Measurements from ENCODE around the gene ARID1B. TPM values are rescaled to one million over a fixed set of nuclear protein-coding genes. Genes with fewer than 3 reads are reported as not detected.
A peak's percentile ranks its signal among the peaks of the same experiment; 100 is the strongest.

The ARID1B gene
- total and polyA plus RNA-seq, 12 donors = 11.2 to 63.2 (median 52.2) TPM

GRCh38 chr6:157034436-157035230, 257.5 kb downstream of the ARID1B start:
- TF ChIP-seq CTCF (IDR thresholded peaks at IDR 0.05) = peak; percentile 37 to 76 (median 65)
- Histone ChIP-seq H3K9me3 (no peaks in the 10 kb centered on the region), H3K27ac (peak overlapping the region in 4 of 10 donors; percentile 29 to 86 (median 72)), H3K4me3 (no peak overlapping the region), H3K4me1 (peaks cover 0 to 52% (median 44%) of the 10 kb centered on the region in 9 donors), H3K36me3 (no peaks in the 10 kb centered on the region), H3K27me3 (no peaks in the 10 kb centered on the region)
- 31 to 35% methylated on average over 6 of the region's 6 CpGs for WGBS, 2 donors
- intact Hi-C loops (cut with DNase I) = loop anchor here in 9 of 10 donors (2.0 to 10.0 kb wide), 8 partner anchors 110 to 240 kb away; no protein-coding TSS in a partner anchor
- ATAC-seq (peak in 5 of 8 donors; percentile 55 to 76 (median 67)), DNase-seq (no peak)

- intact Hi-C loops (cut with DNase I) = loop anchor here in 7 of 10 donors (2.0 to 10.0 kb wide), 6 partner anchors 109 to 239 kb away; no protein-coding TSS in a partner anchor
- Histone ChIP-seq H3K4me3 (no peak overlapping the region), H3K27me3 (no peaks in the 10 kb centered on the region), H3K27ac (no peak overlapping the region), H3K4me1 (peaks cover 0 to 52% (median 44%) of the 10 kb centered on the region in 9 donors), H3K9me3 (no peaks in the 10 kb centered on the region), H3K36me3 (no peaks in the 10 kb centered on the region)
- DNase-seq (no peak), ATAC-seq (no peak)
- TF ChIP-seq CTCF (IDR thresholded peaks at IDR 0.05) = no peak
- 77 to 84% methylated on average over 2 of the region's 2 CpGs for WGBS, 2 donors
These were observed 258.4 kb downstream of the ARID1B start for GRCh38 chr6:157035546-157035945.

GRCh38 chr6:157036245-157036711, 259.1 kb downstream of the ARID1B start:
- 50 to 54% methylated on average over 5 of the region's 5 CpGs for WGBS, 2 donors
- Histone ChIP-seq H3K36me3 (no peaks in the 10 kb centered on the region), H3K27me3 (no peaks in the 10 kb centered on the region), H3K4me3 (no peak overlapping the region), H3K9me3 (no peaks in the 10 kb centered on the region), H3K4me1 (peaks cover 0 to 52% (median 44%) of the 10 kb centered on the region in 9 donors), H3K27ac (peak overlapping the region in 2 of 10 donors; percentile 9 to 15)
- no peak for DNase-seq
- intact Hi-C loops (cut with DNase I) = loop anchor here in 8 of 10 donors (2.0 to 10.0 kb wide), 7 partner anchors 109 to 239 kb away; no protein-coding TSS in a partner anchor
- peak in 7 of 8 donors; percentile 17 to 74 (median 37) for ATAC-seq
- TF ChIP-seq CTCF (IDR thresholded peaks at IDR 0.05) = no peak

- H3K36me3 ChIP-seq = no peaks in the 10 kb centered on the region
- H3K9me3 ChIP-seq = no peaks in the 10 kb centered on the region
- ATAC-seq (no peak), DNase-seq (no peak)
- H3K27me3 ChIP-seq = no peaks in the 10 kb centered on the region
- TF ChIP-seq CTCF (IDR thresholded peaks at IDR 0.05) = no peak
- 77 to 78% methylated on average over 8 of the region's 8 CpGs for WGBS, 2 donors
- intact Hi-C loops (cut with DNase I) = loop anchor here in 8 of 10 donors (2.0 to 10.0 kb wide), 7 partner anchors 108 to 238 kb away; no protein-coding TSS in a partner anchor
- peaks cover 0 to 52% (median 44%) of the 10 kb centered on the region in 9 donors for H3K4me1 ChIP-seq
- no peak overlapping the region for H3K4me3 ChIP-seq
- no peak overlapping the region for H3K27ac ChIP-seq
These were observed 260.0 kb downstream of the ARID1B start for GRCh38 chr6:157037165-157037564.

All from heart right ventricle (tissue), 16 donors.